ENCODE data around the gene DRAM1. TPM values are rescaled to one million over a fixed set of nuclear protein-coding genes. Genes with fewer than 3 reads are reported as not detected.

The DRAM1 gene
- total and polyA plus RNA-seq, 2 of the 4 experiments (the other 2 are of a cell fraction) = 20.0 to 27.2 TPM

GRCh38 chr12:101941306-101942249, 64.2 kb downstream of the DRAM1 start:
- Histone ChIP-seq H4K20me1 (ENCODE audit: insufficient read depth, low read length) (no peaks in the 10 kb centered on the region), H4K91ac (ENCODE audit: insufficient read depth, low read depth, low read length) (no peak overlapping the region), H2BK15ac (ENCODE audit: low read depth, low read length) (no peak overlapping the region), H3K36me3 (ENCODE audit: control insufficient read depth, insufficient read depth, low read length) (no peaks in the 10 kb centered on the region), H4K8ac (ENCODE audit: low read depth in 2 of 2, low read length in 2 of 2) (no peak overlapping the region), H3K14ac (replicated peaks; ENCODE audit: low read depth, low read length) (no peak overlapping the region), H3K18ac (ENCODE audit: low read depth, low read length) (no peak overlapping the region), H3K9me1 (ENCODE audit: insufficient read depth, low read length) (peaks cover 10% of the 10 kb centered on the region), H2BK20ac (ENCODE audit: low read depth, low read length) (no peak overlapping the region), H2BK120ac (ENCODE audit: low read depth, low read length) (no peak overlapping the region), H3K9ac (ENCODE audit: low read depth, low read length) (no peak overlapping the region), H2BK5ac (ENCODE audit: low read depth, low read length, poor library complexity, severe bottlenecking) (no peak overlapping the region), H3K79me1 (ENCODE audit: low read depth in 1 of 2, low read length in 2 of 2) (no peaks in the 10 kb centered on the region), H3K23ac (ENCODE audit: low read depth, low read length) (no peak overlapping the region), H3K4me1 (ENCODE audit: control insufficient read depth, insufficient read depth, low read length) (peaks cover 11% of the 10 kb centered on the region), H3K4me2 (ENCODE audit: low read depth, low read length) (no peak overlapping the region), H3K9me3 (ENCODE audit: control insufficient read depth, insufficient read depth, low read length) (no peaks in the 10 kb centered on the region), H3K4ac (ENCODE audit: low read depth, low read length) (no peak overlapping the region), H3K4me3 (ENCODE audit: insufficient read depth, low read depth, low read length) (no peak overlapping the region), H2AK5ac (ENCODE audit: low read depth, low read length) (no peak overlapping the region), H4K5ac (ENCODE audit: low read depth, low read length) (no peak overlapping the region), H2AK9ac (replicated peaks; ENCODE audit: low read depth, low read length, poor library complexity) (no peak overlapping the region), H3K56ac (ENCODE audit: extremely low read depth, insufficient read depth, low read length) (no peak overlapping the region), H3K27me3 (ENCODE audit: control insufficient read depth, insufficient read depth, low read length) (no peaks in the 10 kb centered on the region), H3K27ac (ENCODE audit: insufficient read depth, low read length) (no peak overlapping the region), H2AFZ (replicated peaks; ENCODE audit: low read length, poor library complexity) (no peak overlapping the region)
- BruUV-seq (replicated peaks) = no TSS peak
- ATAC-seq (ENCODE audit: low read depth) (no peak), DNase-seq (no peak)
- TF ChIP-seq RFX5 (IDR thresholded peaks at IDR 0.05; ENCODE audit: low read depth, low read length) (no peak), BHLHE40 (IDR thresholded peaks at IDR 0.05; ENCODE audit: low read depth, low read length) (no peak), MXI1 (IDR thresholded peaks at IDR 0.05; ENCODE audit: borderline replicate concordance, low read depth, low read length) (no peak), RAD21 (IDR thresholded peaks at IDR 0.05; ENCODE audit: low read length) (no peak), MAFK (IDR thresholded peaks at IDR 0.05; ENCODE audit: low read depth, low read length) (no peak), USF2 (IDR thresholded peaks at IDR 0.05; ENCODE audit: low read depth, low read length) (no peak), MAZ (IDR thresholded peaks at IDR 0.05; ENCODE audit: borderline replicate concordance, low read depth, low read length) (no peak), ELK1 (IDR thresholded peaks at IDR 0.05; ENCODE audit: borderline replicate concordance, low read depth, low read length) (no peak)
- TF ChIP-seq, protein P1, sequence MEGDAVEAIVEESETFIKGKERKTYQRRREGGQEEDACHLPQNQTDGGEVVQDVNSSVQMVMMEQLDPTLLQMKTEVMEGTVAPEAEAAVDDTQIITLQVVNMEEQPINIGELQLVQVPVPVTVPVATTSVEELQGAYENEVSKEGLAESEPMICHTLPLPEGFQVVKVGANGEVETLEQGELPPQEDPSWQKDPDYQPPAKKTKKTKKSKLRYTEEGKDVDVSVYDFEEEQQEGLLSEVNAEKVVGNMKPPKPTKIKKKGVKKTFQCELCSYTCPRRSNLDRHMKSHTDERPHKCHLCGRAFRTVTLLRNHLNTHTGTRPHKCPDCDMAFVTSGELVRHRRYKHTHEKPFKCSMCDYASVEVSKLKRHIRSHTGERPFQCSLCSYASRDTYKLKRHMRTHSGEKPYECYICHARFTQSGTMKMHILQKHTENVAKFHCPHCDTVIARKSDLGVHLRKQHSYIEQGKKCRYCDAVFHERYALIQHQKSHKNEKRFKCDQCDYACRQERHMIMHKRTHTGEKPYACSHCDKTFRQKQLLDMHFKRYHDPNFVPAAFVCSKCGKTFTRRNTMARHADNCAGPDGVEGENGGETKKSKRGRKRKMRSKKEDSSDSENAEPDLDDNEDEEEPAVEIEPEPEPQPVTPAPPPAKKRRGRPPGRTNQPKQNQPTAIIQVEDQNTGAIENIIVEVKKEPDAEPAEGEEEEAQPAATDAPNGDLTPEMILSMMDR (conservative IDR thresholded peaks at IDR 0.05; ENCODE audit: low read depth, low read length) = no peak
- intact Hi-C loops (cut with micrococcal nuclease) (loop anchor here (2.0 kb wide), 1 partner anchor 539 kb away; the partner anchor contains the start of gene IGF1), in situ Hi-C loops (cut with MboI; ENCODE audit: low sequenced_read_pairs) (loop anchor here (25.0 kb wide), 1 partner anchor 546 kb away; the partner anchor contains the start of gene IGF1), dilution Hi-C loops (cut with HindIII; ENCODE audit: low sequenced_read_pairs, unreplicated experiment) (no loop called here)
- POLR2A ChIA-PET (ENCODE audit: unreplicated experiment) = no interaction called here
- CTCF ChIA-PET = interaction anchor here (1.1 kb wide), 1 partner anchor 10 kb away, joined by 3 read pairs; no protein-coding TSS in a partner anchor
- 83% methylated on average over 1 of the region's 4 CpGs; no CpG with 5 or more reads in 1 of the 2 experiments for WGBS, 2 experiments (ENCODE audit: extremely low coverage in 2 of 2, insufficient read length in 1 of 2)

Data from IMR-90 (cell line).